ENCODE results near the gene ETS2. TPM values are rescaled to one million over a fixed set of nuclear protein-coding genes. Genes with fewer than 3 reads are reported as not detected.

Gene ETS2
- total and polyA plus RNA-seq, 2 of the 8 experiments (the other 6 are each of a cell fraction or from before 2014, with no cell fraction given), result 11.0 to 45.1 TPM

GRCh38 chr21:38851101-38851500 lies 45.4 kb downstream of the ETS2 start (continued):
- no peak for TF ChIP-seq CHD7 (IDR thresholded peaks at IDR 0.05; ENCODE audit: insufficient replicate concordance, low read length)
- TF ChIP-seq YY1 (IDR thresholded peaks at IDR 0.05; ENCODE audit: low read depth, low read length), result no peak
- no peak for TF ChIP-seq NRF1 (IDR thresholded peaks at IDR 0.05; ENCODE audit: low read depth, low read length)
- no peak for TF ChIP-seq MAFK (IDR thresholded peaks at IDR 0.05; ENCODE audit: low read depth, low read length)
- TF ChIP-seq MAX (IDR thresholded peaks at IDR 0.05), result no peak
- TF ChIP-seq RXRA (IDR thresholded peaks at IDR 0.05; ENCODE audit: insufficient read depth, low read depth, low read length), result no peak
- TF ChIP-seq, protein P1, sequence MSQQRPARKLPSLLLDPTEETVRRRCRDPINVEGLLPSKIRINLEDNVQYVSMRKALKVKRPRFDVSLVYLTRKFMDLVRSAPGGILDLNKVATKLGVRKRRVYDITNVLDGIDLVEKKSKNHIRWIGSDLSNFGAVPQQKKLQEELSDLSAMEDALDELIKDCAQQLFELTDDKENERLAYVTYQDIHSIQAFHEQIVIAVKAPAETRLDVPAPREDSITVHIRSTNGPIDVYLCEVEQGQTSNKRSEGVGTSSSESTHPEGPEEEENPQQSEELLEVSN (IDR thresholded peaks at IDR 0.05), result no peak
- TF ChIP-seq EGR1 (IDR thresholded peaks at IDR 0.05; ENCODE audit: borderline replicate concordance, low read depth, low read length), result no peak
- TF ChIP-seq SP4 (IDR thresholded peaks at IDR 0.05; ENCODE audit: low read length), result no peak
- TF ChIP-seq SRF (IDR thresholded peaks at IDR 0.05; ENCODE audit: low read depth, low read length), result no peak
- TF ChIP-seq POLR2A (IDR thresholded peaks at IDR 0.05; ENCODE audit: control extremely low read depth in 1 of 2, low read depth in 2 of 2, low read length in 2 of 2), result no peak
